SK-N-SH treated with all-trans-retinoic acid at 6 μM for 48 hours (cell line): ENCODE measurements around the gene CDC14B.

Source experiments
- ATAC-seq: fragments of 200-7000 bp; cut with Tn5 transposase; 3 replicates; pipeline ENCODE4 v1.9.1; 2020; ENCODE audit warnings: mild to moderate bottlenecking, moderate library complexity
- ARNTL ChIP-seq: fragments of 450-650 bp; formaldehyde crosslinking; IDR thresholded peaks from 2 replicates; pipeline ENCODE4 v1.5.0; 2020; ENCODE audit warnings: low read depth, mild to moderate bottlenecking, moderate library complexity, borderline replicate concordance
- BACH2 ChIP-seq: fragments of 250-450 bp; sonication (Bioruptor Pico); IDR thresholded peaks from 2 replicates; pipeline ENCODE4 v1.9.0; 2021; ENCODE audit warnings: mild to moderate bottlenecking, borderline replicate concordance
- CREB5 ChIP-seq: fragments of 250-450 bp; sonication (Bioruptor Pico); IDR thresholded peaks from 2 replicates; pipeline ENCODE4 v1.5.1; 2020; ENCODE audit warnings: low read depth, mild to moderate bottlenecking, moderate library complexity
- ESRRG ChIP-seq: fragments of 250-450 bp; sonication (Bioruptor Pico); IDR thresholded peaks from 2 replicates; pipeline ENCODE4 v1.6.1; 2021; ENCODE audit warnings: mild to moderate bottlenecking
- ISL1 ChIP-seq: fragments of 250-450 bp; sonication (Bioruptor Pico); IDR thresholded peaks from 2 replicates; pipeline ENCODE4 v2.1.2; 2022; ENCODE audit warnings: mild to moderate bottlenecking, moderate library complexity
- OSR1 ChIP-seq: fragments of 250-450 bp; sonication (Bioruptor Pico); IDR thresholded peaks from 2 replicates; pipeline ENCODE4 v1.8.0; 2022; ENCODE audit warnings: moderate library complexity, mild to moderate bottlenecking, inconsistent platforms
- PATZ1 ChIP-seq: fragments of 250-450 bp; sonication (Bioruptor Pico); IDR thresholded peaks from 2 replicates; pipeline ENCODE4 v1.8.0; 2020; ENCODE audit warnings: mild to moderate bottlenecking, moderate library complexity, borderline replicate concordance
- POU6F1 ChIP-seq: fragments of 250-450 bp; sonication (Bioruptor Pico); IDR thresholded peaks from 2 replicates; pipeline ENCODE4 v1.8.0; 2021; ENCODE audit warnings: low read depth, mild to moderate bottlenecking, moderate library complexity, borderline replicate concordance
- RARB ChIP-seq: fragments of 250-450 bp; sonication (Bioruptor Pico); IDR thresholded peaks from 2 replicates; pipeline ENCODE4 v1.8.0; 2021; ENCODE audit warnings: mild to moderate bottlenecking, moderate library complexity
- SNAI2 ChIP-seq: fragments of 250-450 bp; sonication (Bioruptor Pico); IDR thresholded peaks from 2 replicates; pipeline ENCODE4 v1.5.0; 2020; ENCODE audit warnings: mild to moderate bottlenecking, moderate library complexity
- TCF4 ChIP-seq: fragments of 250-450 bp; sonication (Bioruptor Pico); IDR thresholded peaks from 2 replicates; pipeline ENCODE4 v1.8.0; 2021; ENCODE audit warnings: mild to moderate bottlenecking, moderate library complexity, borderline replicate concordance
- TOX ChIP-seq: fragments of 250-450 bp; sonication (Bioruptor Pico); IDR thresholded peaks from 2 replicates; pipeline ENCODE4 v1.8.0; 2021; ENCODE audit warnings: mild to moderate bottlenecking, moderate library complexity, borderline replicate concordance
- TSHZ2 ChIP-seq: fragments of 250-450 bp; sonication (Bioruptor Pico); IDR thresholded peaks from 2 replicates; pipeline ENCODE4 v1.5.0; 2020; ENCODE audit warnings: mild to moderate bottlenecking, moderate library complexity
- ZC3H10 ChIP-seq: fragments of 250-450 bp; sonication (Bioruptor Pico); IDR thresholded peaks from 2 replicates; pipeline ENCODE4 v1.5.1; 2021; ENCODE audit warnings: mild to moderate bottlenecking, moderate library complexity
- ZFP3 ChIP-seq: fragments of 250-450 bp; sonication (Bioruptor Pico); IDR thresholded peaks from 2 replicates; pipeline ENCODE4 v1.5.0; 2020; ENCODE audit warnings: mild to moderate bottlenecking, moderate library complexity
- ZFP30 ChIP-seq: fragments of 450-650 bp; formaldehyde crosslinking; IDR thresholded peaks from 2 replicates; pipeline ENCODE4 v1.5.0; 2022; ENCODE audit warnings: mild to moderate bottlenecking, moderate library complexity
- ZNF565 ChIP-seq: fragments of 450-650 bp; formaldehyde crosslinking; conservative IDR thresholded peaks from 2 replicates; pipeline ENCODE4 v1.5.0; 2020; ENCODE audit warnings: low read depth, mild to moderate bottlenecking, moderate library complexity
- ZNF70 ChIP-seq: fragments of 450-650 bp; formaldehyde crosslinking; IDR thresholded peaks from 2 replicates; pipeline ENCODE4 v1.5.0; 2020; ENCODE audit warnings: mild to moderate bottlenecking, moderate library complexity
- ZNF8 ChIP-seq: fragments of 450-650 bp; formaldehyde crosslinking; IDR thresholded peaks from 2 replicates; pipeline ENCODE4 v1.5.0; 2020; ENCODE audit warnings: mild to moderate bottlenecking, moderate library complexity

Gene CDC14B

GRCh38 chr9:96609732-96610131, 9.9 kb downstream of the CDC14B start:
- no peak for TF ChIP-seq ESRRG (CRISPR knock-in tag)
- no peak for TF ChIP-seq ZC3H10 (CRISPR knock-in tag)
- TF ChIP-seq PATZ1 (CRISPR knock-in tag): no peak
- TF ChIP-seq ZNF70 (CRISPR knock-in tag): no peak
- no peak for TF ChIP-seq BACH2 (CRISPR knock-in tag)
- no peak for TF ChIP-seq POU6F1
- TF ChIP-seq ARNTL (CRISPR knock-in tag): no peak
- no peak for TF ChIP-seq OSR1 (CRISPR knock-in tag)
- TF ChIP-seq TSHZ2 (CRISPR knock-in tag): no peak
- no peak for TF ChIP-seq SNAI2 (CRISPR knock-in tag)
- TF ChIP-seq ZNF8 (CRISPR knock-in tag): no peak
- no peak for TF ChIP-seq ISL1 (CRISPR knock-in tag)
- TF ChIP-seq TCF4 (CRISPR knock-in tag): no peak
- no peak for TF ChIP-seq RARB
- no peak for TF ChIP-seq ZNF565 (CRISPR knock-in tag)
- no peak for TF ChIP-seq CREB5 (CRISPR knock-in tag)
- no peak for TF ChIP-seq TOX (CRISPR knock-in tag)
- ATAC-seq: no peak

- ATAC-seq: peak; percentile 48
- TF ChIP-seq TCF4 (CRISPR knock-in tag): peak; percentile 83
- peak; percentile 20 for TF ChIP-seq ISL1 (CRISPR knock-in tag)
- no peak for TF ChIP-seq BACH2 (CRISPR knock-in tag)
- 0 out of 2 replicates have a peak, but pooled peaks have one; percentile 28 for TF ChIP-seq ZFP3 (CRISPR knock-in tag)
- TF ChIP-seq ZNF8 (CRISPR knock-in tag): peak; percentile 89
- no peak for TF ChIP-seq ZFP30
- peak; percentile 56; the same call in 1 of the 2 replicates for TF ChIP-seq TSHZ2 (CRISPR knock-in tag)
These were observed 11.7 kb downstream of the CDC14B start for GRCh38 chr9:96607971-96608370.

GRCh38 chr9:96605328-96605727, 14.3 kb downstream of the CDC14B start:
- no peak; the same call in 2 of the 3 replicates for ATAC-seq
- TF ChIP-seq SNAI2 (CRISPR knock-in tag): no peak
- no peak for TF ChIP-seq BACH2 (CRISPR knock-in tag)
- TF ChIP-seq RARB: no peak
- no peak for TF ChIP-seq TOX (CRISPR knock-in tag)
